PC-3 (cell line): Measurements from ENCODE around the gene GDAP2. TPM values are rescaled to one million over a fixed set of nuclear protein-coding genes. Genes with fewer than 3 reads are reported as not detected.

Source experiments
- ATAC-seq: fragments of 200-7000 bp; cut with Tn5 transposase; 2 replicates; pipeline ENCODE4 v1.9.1; 2020; ENCODE audit warnings: mild to moderate bottlenecking, moderate library complexity
- BruUV-seq: library from RNA; stranded (reverse); fragments of 400-500 nt; replicated peaks from 2 replicates; lab custom pipeline; 2021; lab: Mats Ljungman, UMichigan
- CTCF ChIA-PET: fragments of 300-600 bp; sonication (Branson Sonifier 250); formaldehyde crosslinking; loops from one replicate; lab custom pipeline; 2022; ENCODE audit warnings: antibody characterized with exemption; lab: Charles Lee
- POLR2A ChIA-PET: fragments of 300-600 bp; sonication (Branson Sonifier 250); formaldehyde crosslinking; loops from one replicate; lab custom pipeline; 2022; ENCODE audit warnings: antibody characterized with exemption; ENCODE audit not compliant: unreplicated experiment; lab: Charles Lee
- DNase-seq: peaks from one replicate; pipeline ENCODE4 v3.0.0-alpha.2; 2015
- H2AFZ ChIP-seq: fragments of 300-600 bp; sonication (generic); 2 replicates; pipeline ENCODE4 v1.6.0; 2016; ENCODE audit warnings: antibody characterized with exemption, low read length
- H3F3A ChIP-seq: fragments of 300-600 bp; sonication (generic); one replicate; pipeline ENCODE4 v1.6.0; 2017; ENCODE audit warnings: antibody characterized with exemption, low read length, control low read depth, mild to moderate bottlenecking; ENCODE audit not compliant: unreplicated experiment
- H3K27ac ChIP-seq: fragments of 300-600 bp; sonication (generic); 2 replicates; pipeline ENCODE4 v1.5.1; 2016; ENCODE audit warnings: mild to moderate bottlenecking, low read length
- H3K27me3 ChIP-seq: fragments of 300-600 bp; sonication (generic); 2 replicates; pipeline ENCODE4 v1.6.1; 2016; ENCODE audit warnings: low read length, mixed read lengths
- H3K36me3 ChIP-seq: fragments of 300-600 bp; sonication (generic); 2 replicates; pipeline ENCODE4 v1.6.1; 2016; ENCODE audit warnings: low read depth, mixed run types, low read length, mixed read lengths
- H3K4me1 ChIP-seq: fragments of 300-600 bp; sonication (generic); 2 replicates; pipeline ENCODE4 v1.5.1; 2016; ENCODE audit warnings: low read length; ENCODE audit not compliant: insufficient read depth
- H3K4me2 ChIP-seq: fragments of 300-600 bp; sonication (generic); 2 replicates; pipeline ENCODE4 v1.6.0; 2016; ENCODE audit warnings: low read length
- H3K4me3 ChIP-seq: fragments of 300-600 bp; sonication (generic); 2 replicates; pipeline ENCODE4 v1.5.1; 2016; ENCODE audit warnings: mild to moderate bottlenecking, low read length, mixed read lengths
- H3K79me2 ChIP-seq: fragments of 300-600 bp; sonication (generic); 2 replicates; pipeline ENCODE4 v1.6.1; 2017; ENCODE audit warnings: low read length, mixed read lengths
- H3K9ac ChIP-seq: fragments of 300-600 bp; sonication (generic); 2 replicates; pipeline ENCODE4 v1.6.0; 2016; ENCODE audit warnings: mild to moderate bottlenecking, low read length
- H3K9me2 ChIP-seq: fragments of 300-600 bp; sonication (generic); replicated peaks from 2 replicates; pipeline ENCODE4 v1.6.1; 2016; ENCODE audit warnings: mixed run types, low read length, mixed read lengths
- H3K9me3 ChIP-seq: fragments of 300-600 bp; sonication (generic); 2 replicates; pipeline ENCODE4 v1.6.1; 2016; ENCODE audit warnings: low read length, mixed read lengths
- H4K20me1 ChIP-seq: fragments of 300-600 bp; sonication (generic); 2 replicates; pipeline ENCODE4 v1.6.1; 2016; ENCODE audit warnings: low read length, mixed read lengths
- EZH2 ChIP-seq: fragments of 300-600 bp; sonication (generic); IDR thresholded peaks from one replicate; pipeline ENCODE4 v1.6.1; 2017; ENCODE audit warnings: antibody characterized with exemption, mild to moderate bottlenecking, low read length; ENCODE audit not compliant: unreplicated experiment
- EZH2phosphoT487 ChIP-seq: fragments of 300-600 bp; sonication (generic); IDR thresholded peaks from 2 replicates; pipeline ENCODE4 v1.6.1; 2018; ENCODE audit warnings: mild to moderate bottlenecking, antibody characterized with exemption, low read length, borderline replicate concordance
- intact Hi-C: fragments of 100-400 bp; cut with micrococcal nuclease; formaldehyde crosslinking; loops from 2 replicates; pipeline ENCODE4 v1.9.0; 2023
- total RNA-seq: library from RNA; depleted of rRNA; stranded (reverse); fragments of >200 nt; gene quantifications from 2 replicates; pipeline ENCODE4 v1.2.3, GENCODE V29; 2014; rRNA removed
- TF ChIP-seq, protein P1 (sequence below): fragments of 300-600 bp; sonication (generic); conservative IDR thresholded peaks from 2 replicates; pipeline ENCODE4 v1.5.1; 2017; ENCODE audit warnings: antibody characterized with exemption, low read depth, mild to moderate bottlenecking, low read length

GDAP2 gene
- total RNA-seq, 1 experiment from 2014 or later = 20.7 TPM

DNA sequence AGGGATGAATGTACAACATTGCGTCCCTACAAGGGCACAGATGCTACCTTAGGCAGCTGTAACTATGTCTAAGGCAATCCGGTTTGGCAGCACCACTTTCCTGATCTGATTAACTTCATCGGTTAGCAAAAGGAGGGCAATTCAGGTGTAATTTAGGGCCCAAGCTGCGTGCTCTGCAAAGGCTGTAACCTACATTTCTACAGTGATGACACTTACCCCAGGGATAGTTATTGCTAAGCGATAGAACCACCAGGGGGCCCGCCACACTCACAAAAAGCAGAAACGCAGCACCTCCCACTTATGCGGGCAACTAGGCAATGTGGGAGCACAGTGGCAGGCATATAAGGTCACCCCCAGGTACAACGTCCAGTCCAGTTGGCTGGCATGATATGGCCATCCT, 113.5 kb downstream of the GDAP2 start:
- H3K9me2 ChIP-seq = no peaks in the 10 kb centered on the region
- no peaks in the 10 kb centered on the region for H3K36me3 ChIP-seq
- peak; percentile 32 for DNase-seq
- no peak overlapping the region for H3K4me2 ChIP-seq
- TF ChIP-seq EZH2phosphoT487 = no peak
- TF ChIP-seq, protein P1, sequence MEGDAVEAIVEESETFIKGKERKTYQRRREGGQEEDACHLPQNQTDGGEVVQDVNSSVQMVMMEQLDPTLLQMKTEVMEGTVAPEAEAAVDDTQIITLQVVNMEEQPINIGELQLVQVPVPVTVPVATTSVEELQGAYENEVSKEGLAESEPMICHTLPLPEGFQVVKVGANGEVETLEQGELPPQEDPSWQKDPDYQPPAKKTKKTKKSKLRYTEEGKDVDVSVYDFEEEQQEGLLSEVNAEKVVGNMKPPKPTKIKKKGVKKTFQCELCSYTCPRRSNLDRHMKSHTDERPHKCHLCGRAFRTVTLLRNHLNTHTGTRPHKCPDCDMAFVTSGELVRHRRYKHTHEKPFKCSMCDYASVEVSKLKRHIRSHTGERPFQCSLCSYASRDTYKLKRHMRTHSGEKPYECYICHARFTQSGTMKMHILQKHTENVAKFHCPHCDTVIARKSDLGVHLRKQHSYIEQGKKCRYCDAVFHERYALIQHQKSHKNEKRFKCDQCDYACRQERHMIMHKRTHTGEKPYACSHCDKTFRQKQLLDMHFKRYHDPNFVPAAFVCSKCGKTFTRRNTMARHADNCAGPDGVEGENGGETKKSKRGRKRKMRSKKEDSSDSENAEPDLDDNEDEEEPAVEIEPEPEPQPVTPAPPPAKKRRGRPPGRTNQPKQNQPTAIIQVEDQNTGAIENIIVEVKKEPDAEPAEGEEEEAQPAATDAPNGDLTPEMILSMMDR = peak; percentile 52
- POLR2A ChIA-PET = no interaction called here
- H3K4me1 ChIP-seq = peaks cover 24% of the 10 kb centered on the region
- no peak overlapping the region for H3K4me3 ChIP-seq
- no peaks in the 10 kb centered on the region for H3K9me3 ChIP-seq
- intact Hi-C loops = no loop called here
- no peaks in the 10 kb centered on the region for H3K27me3 ChIP-seq
- no peaks in the 10 kb centered on the region for H4K20me1 ChIP-seq
- no peaks in the 10 kb centered on the region for H3F3A ChIP-seq
- ATAC-seq = no peak
- peak overlapping the region; percentile 20 for H3K27ac ChIP-seq
- no peaks in the 10 kb centered on the region for H3K79me2 ChIP-seq
- BruUV-seq = no TSS peak
- no peak overlapping the region for H2AFZ ChIP-seq
- CTCF ChIA-PET = no interaction called here
- H3K9ac ChIP-seq = no peak overlapping the region

DNA sequence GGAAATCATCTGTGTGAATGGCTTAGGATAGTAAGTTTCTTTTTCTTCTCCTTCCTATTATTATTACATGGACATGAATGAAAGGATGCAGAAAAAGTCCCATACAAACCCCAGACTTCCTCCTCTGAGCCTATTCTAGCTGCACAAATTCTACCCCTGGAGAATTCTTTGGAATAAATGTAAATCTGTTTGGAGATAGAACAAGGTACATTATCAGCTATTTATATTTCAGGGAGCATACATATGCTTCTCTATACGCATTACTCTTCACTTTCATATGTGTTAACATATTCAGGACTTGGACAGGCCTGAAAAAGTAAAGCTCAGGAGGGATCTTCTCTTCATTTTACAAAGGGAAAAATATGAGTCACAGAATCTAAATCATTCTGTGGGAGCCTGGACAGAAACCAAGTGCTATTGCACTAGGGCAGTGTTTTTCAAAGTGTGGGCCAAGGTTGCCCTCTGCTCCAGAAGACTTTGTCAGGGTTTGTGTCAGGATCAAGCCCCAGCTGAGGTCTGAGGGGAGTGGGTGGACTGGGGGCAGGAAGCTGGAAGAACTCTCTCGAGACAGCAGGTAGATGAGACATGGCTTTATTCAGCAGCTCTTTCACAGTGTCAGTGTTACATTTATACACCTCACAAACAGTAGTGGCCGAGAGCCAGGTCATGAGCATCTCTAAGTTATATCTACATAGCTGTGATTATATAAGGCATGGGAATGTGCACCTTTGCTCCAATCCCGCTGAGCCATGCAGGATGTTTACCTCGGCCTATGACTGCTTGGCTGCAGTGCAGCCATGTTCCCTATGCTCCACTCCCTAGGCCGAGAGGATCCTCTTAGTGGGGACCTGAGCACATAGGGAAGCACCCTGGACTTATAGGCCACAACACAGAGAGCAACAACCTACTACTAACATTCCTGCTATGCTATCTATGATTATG, 114.3 kb downstream of the GDAP2 start:
- intact Hi-C loops = loop anchor here (5.0 kb wide), 1 partner anchor 58 kb away; no protein-coding TSS in a partner anchor

More for the DNA sequence above, 114.3 kb downstream of the GDAP2 start:
- Histone ChIP-seq H3K27me3 (no peaks in the 10 kb centered on the region), H3K9me3 (no peaks in the 10 kb centered on the region), H3K4me3 (no peak overlapping the region), H3K27ac (peak overlapping the region; percentile 20), H3K79me2 (no peaks in the 10 kb centered on the region), H3K36me3 (no peaks in the 10 kb centered on the region), H3K4me2 (no peak overlapping the region), H4K20me1 (no peaks in the 10 kb centered on the region), H3K9me2 (no peaks in the 10 kb centered on the region), H3K4me1 (peaks cover 25% of the 10 kb centered on the region), H3K9ac (no peak overlapping the region), H3F3A (no peaks in the 10 kb centered on the region), H2AFZ (no peak overlapping the region)
- ATAC-seq (peak; percentile 60), DNase-seq (peak; percentile 57)
- ChIA-PET POLR2A (no interaction called here), CTCF (interaction anchor here (0.7 kb wide), 1 partner anchor 81 kb away, joined by 3 read pairs; no protein-coding TSS in a partner anchor)
- TF ChIP-seq EZH2 = no peak
- TF ChIP-seq, protein P1 = no peak
- no peak for TF ChIP-seq EZH2phosphoT487
- BruUV-seq = no TSS peak

Other genes with a start within 250 kb of the GDAP2 start
- 38.2 and 57.8 TPM in 2 replicates for gene WDR3, start 118 bp upstream of the GDAP2 start, total RNA-seq